ENCODE measurements around the gene MICB. TPM values are rescaled to one million over a fixed set of nuclear protein-coding genes. Genes with fewer than 3 reads are reported as not detected.

The MICB gene
- total RNA-seq, 2 donors from 2014 or later = 1.3 to 5.5 TPM

GRCh38 chr6:31474871-31475286 lies 23.1 kb upstream of the MICB start:
- intact Hi-C loops (cut with DNase I) = no loop called here
- Histone ChIP-seq H3K36me3 (no peaks in the 10 kb centered on the region), H3K4me3 (no peak overlapping the region), H3K9me3 (no peaks in the 10 kb centered on the region), H3K4me1 (replicated peaks) (no peaks in the 10 kb centered on the region), H3K27me3 (replicated peaks; ENCODE audit: insufficient read depth) (no peaks in the 10 kb centered on the region), H3K27ac (no peak overlapping the region)
- 86% methylated on average over 6 of the region's 6 CpGs for WGBS
- TF ChIP-seq POLR2AphosphoS5 (IDR thresholded peaks at IDR 0.05) = no peak
- TF ChIP-seq POLR2A (IDR thresholded peaks at IDR 0.05) = no peak
- TF ChIP-seq CTCF (IDR thresholded peaks at IDR 0.05) = no peak
- DNase-seq (ENCODE audit: low spot score) = no peak

- no peak for TF ChIP-seq POLR2A (IDR thresholded peaks at IDR 0.05)
- no peak for TF ChIP-seq POLR2AphosphoS5 (IDR thresholded peaks at IDR 0.05)
- no peak for TF ChIP-seq CTCF (IDR thresholded peaks at IDR 0.05)
- no peak for DNase-seq (ENCODE audit: low spot score)
- Histone ChIP-seq H3K36me3 (no peaks in the 10 kb centered on the region), H3K4me3 (no peak overlapping the region), H3K9me3 (no peaks in the 10 kb centered on the region), H3K27ac (no peak overlapping the region), H3K4me1 (replicated peaks) (no peaks in the 10 kb centered on the region), H3K27me3 (replicated peaks; ENCODE audit: insufficient read depth) (no peaks in the 10 kb centered on the region)
- 74% methylated on average over 7 of the region's 7 CpGs for WGBS
- intact Hi-C loops (cut with DNase I) = no loop called here
Observed at GRCh38 chr6:31476515-31477139, 21.3 kb upstream of the MICB start.

- WGBS = 93% methylated on average over 4 of the region's 4 CpGs
- Histone ChIP-seq H3K27me3 (replicated peaks; ENCODE audit: insufficient read depth) (no peaks in the 10 kb centered on the region), H3K4me3 (no peak overlapping the region), H3K36me3 (no peaks in the 10 kb centered on the region), H3K9me3 (no peaks in the 10 kb centered on the region), H3K4me1 (replicated peaks) (no peaks in the 10 kb centered on the region), H3K27ac (no peak overlapping the region)
- intact Hi-C loops (cut with DNase I) = no loop called here
- TF ChIP-seq CTCF (IDR thresholded peaks at IDR 0.05) = no peak
- TF ChIP-seq POLR2A (IDR thresholded peaks at IDR 0.05) = no peak
- TF ChIP-seq POLR2AphosphoS5 (IDR thresholded peaks at IDR 0.05) = no peak
- DNase-seq (ENCODE audit: low spot score) = no peak
Observed at GRCh38 chr6:31477521-31477920, 20.4 kb upstream of the MICB start.

- Histone ChIP-seq H3K4me3 (no peak overlapping the region), H3K9me3 (no peaks in the 10 kb centered on the region), H3K4me1 (replicated peaks) (no peaks in the 10 kb centered on the region), H3K36me3 (no peaks in the 10 kb centered on the region), H3K27me3 (replicated peaks; ENCODE audit: insufficient read depth) (no peaks in the 10 kb centered on the region), H3K27ac (no peak overlapping the region)
- no peak for DNase-seq (ENCODE audit: low spot score)
- WGBS = 66% methylated on average over 3 of the region's 3 CpGs
- no peak for TF ChIP-seq POLR2A (IDR thresholded peaks at IDR 0.05)
- no peak for TF ChIP-seq POLR2AphosphoS5 (IDR thresholded peaks at IDR 0.05)
- TF ChIP-seq CTCF (IDR thresholded peaks at IDR 0.05) = no peak
- intact Hi-C loops (cut with DNase I) = no loop called here
Observed at GRCh38 chr6:31478186-31478950, 19.6 kb upstream of the MICB start.
